ENCODE measurements around the gene LAGE3. TPM values are rescaled to one million over a fixed set of nuclear protein-coding genes. Genes with fewer than 3 reads are reported as not detected.

Gene LAGE3
- total RNA-seq, 4 donors from 2014 or later, result 4.7 to 19.4 (median 13.1) TPM; not detected in 1

- H3K4me1 ChIP-seq, result no peaks in the 10 kb centered on the region
- peak in 1 of 2 donors; percentile 16 for DNase-seq
- intact Hi-C loops (cut with DNase I; ENCODE audit: low total_unique reads), result no loop called here
These were observed 6.3 kb upstream of the LAGE3 start for GRCh38 chrX:154485150-154486051.

GRCh38 chrX:154484255-154485149 lies 5.4 kb upstream of the LAGE3 start:
- no peaks in the 10 kb centered on the region for H3K9me3 ChIP-seq
- TF ChIP-seq POLR2A (IDR thresholded peaks at IDR 0.05) (no peak), CTCF (IDR thresholded peaks at IDR 0.05) (no peak)
- H3K4me3 ChIP-seq, result no peak overlapping the region
- no peak overlapping the region for H3K27ac ChIP-seq
- no peaks in the 10 kb centered on the region for H3K27me3 ChIP-seq
- no peaks in the 10 kb centered on the region for H3K4me1 ChIP-seq
- DNase-seq, result no peak
- intact Hi-C loops (cut with DNase I; ENCODE audit: low total_unique reads), result no loop called here
- H3K36me3 ChIP-seq, result no peaks in the 10 kb centered on the region

More at GRCh38 chrX:154485150-154486051, 6.3 kb upstream of the LAGE3 start:
- H3K27ac ChIP-seq, result peak overlapping the region; percentile 61 to 83
- peak overlapping the region; percentile 21 to 48 for H3K4me3 ChIP-seq
- TF ChIP-seq CTCF (IDR thresholded peaks at IDR 0.05) (no peak), POLR2A (IDR thresholded peaks at IDR 0.05) (no peak)
- no peaks in the 10 kb centered on the region for H3K9me3 ChIP-seq
- H3K36me3 ChIP-seq, result no peaks in the 10 kb centered on the region
- no peaks in the 10 kb centered on the region for H3K27me3 ChIP-seq

GRCh38 chrX:154483325-154483724 lies 4.2 kb upstream of the LAGE3 start:
- Histone ChIP-seq H3K4me1 (no peaks in the 10 kb centered on the region), H3K27me3 (no peaks in the 10 kb centered on the region), H3K9me3 (no peaks in the 10 kb centered on the region), H3K36me3 (no peaks in the 10 kb centered on the region), H3K27ac (no peak overlapping the region), H3K4me3 (no peak overlapping the region)
- TF ChIP-seq CTCF (IDR thresholded peaks at IDR 0.05) (no peak), POLR2A (IDR thresholded peaks at IDR 0.05) (no peak)
- no peak for DNase-seq
- intact Hi-C loops (cut with DNase I; ENCODE audit: low total_unique reads), result no loop called here

DNA sequence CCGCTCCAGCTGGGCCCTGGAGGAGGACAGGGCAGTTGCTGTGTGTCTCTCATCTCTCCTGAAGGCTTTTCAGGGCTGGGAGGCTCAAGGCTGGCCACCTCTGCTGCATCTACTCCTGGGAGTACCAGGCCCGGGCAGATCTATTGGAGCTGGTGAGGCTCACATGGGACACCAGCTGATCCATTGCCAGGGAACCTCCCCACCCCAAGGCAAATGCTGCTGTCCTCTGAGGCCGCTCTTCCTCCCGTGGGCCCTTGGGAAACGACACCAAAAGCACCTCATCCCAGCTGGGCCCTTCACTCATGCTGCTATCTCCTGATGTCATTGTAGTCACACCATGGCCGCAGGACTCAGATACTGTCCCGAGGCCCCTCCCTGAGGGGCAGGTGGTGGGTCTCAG lies 3.7 kb upstream of the LAGE3 start:
- no peak overlapping the region for H3K27ac ChIP-seq
- TF ChIP-seq CTCF (IDR thresholded peaks at IDR 0.05) (no peak), POLR2A (IDR thresholded peaks at IDR 0.05) (no peak)
- no peaks in the 10 kb centered on the region for H3K36me3 ChIP-seq
- no peak overlapping the region for H3K4me3 ChIP-seq
- no peaks in the 10 kb centered on the region for H3K27me3 ChIP-seq
- peaks cover 0 to 3% of the 10 kb centered on the region in 2 donors for H3K4me1 ChIP-seq
- no peak for DNase-seq
- intact Hi-C loops (cut with DNase I; ENCODE audit: low total_unique reads), result no loop called here
- no peaks in the 10 kb centered on the region for H3K9me3 ChIP-seq
